HG02943 (cell line): ENCODE results near the gene NELFA.
"Not testable (repeated sequence)": the region's sequence is repeated elsewhere in the genome, so short reads cannot be mapped to it uniquely, and the experiment has no call there.

ENCODE experiments used
- ATAC-seq: cut with Tn5 transposase; IDR thresholded peaks from one replicate; pipeline ENCODE4 v1.9.1; 2021; ENCODE audit warnings: mild to moderate bottlenecking, low read depth, moderate library complexity; ENCODE audit not compliant: unreplicated experiment

The NELFA gene

DNA sequence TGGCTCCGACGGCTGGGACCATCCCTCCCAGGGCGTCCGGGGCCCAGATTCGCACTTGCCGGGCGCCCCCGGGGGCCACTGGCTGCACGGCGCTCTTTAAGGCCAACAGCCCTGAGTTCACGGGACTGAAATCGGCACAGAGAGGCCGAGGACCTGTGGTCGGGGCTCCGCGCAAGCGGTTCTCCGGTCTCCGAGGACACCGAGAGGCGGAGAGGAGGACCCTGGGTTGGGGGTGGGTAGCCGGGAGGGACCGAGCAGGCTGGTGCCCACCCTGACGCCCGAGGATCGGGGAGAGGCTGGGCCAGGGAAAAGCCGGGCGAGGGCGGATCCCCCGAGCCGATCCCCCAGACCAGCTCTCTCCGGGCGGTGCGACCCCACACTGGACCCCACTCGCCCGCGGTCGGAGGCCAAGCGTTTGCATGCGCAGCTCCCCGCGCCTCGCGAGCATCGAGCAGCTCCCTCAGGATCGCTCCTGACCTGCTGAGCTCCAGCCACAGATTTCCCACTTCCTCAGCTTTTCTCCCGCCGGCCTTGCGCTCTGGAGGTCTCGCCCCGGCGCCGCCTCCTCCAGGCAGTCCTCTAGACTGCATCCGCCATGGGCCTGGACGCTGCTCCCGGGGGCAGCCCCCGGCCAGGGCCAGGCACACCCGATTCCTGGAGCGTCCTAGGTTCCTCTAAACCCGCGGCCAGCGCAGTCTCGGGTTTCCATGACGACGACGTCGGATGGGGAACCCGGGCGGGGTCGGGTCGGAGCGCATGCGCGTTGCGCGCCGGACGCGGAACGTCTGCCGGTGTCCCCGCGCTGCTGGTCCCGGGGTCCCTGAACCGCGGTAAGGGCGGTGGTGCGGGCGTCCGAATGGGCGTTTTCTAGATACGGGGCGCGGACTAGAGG is 32.7 kb upstream of the NELFA start:
- no peak for ATAC-seq

DNA sequence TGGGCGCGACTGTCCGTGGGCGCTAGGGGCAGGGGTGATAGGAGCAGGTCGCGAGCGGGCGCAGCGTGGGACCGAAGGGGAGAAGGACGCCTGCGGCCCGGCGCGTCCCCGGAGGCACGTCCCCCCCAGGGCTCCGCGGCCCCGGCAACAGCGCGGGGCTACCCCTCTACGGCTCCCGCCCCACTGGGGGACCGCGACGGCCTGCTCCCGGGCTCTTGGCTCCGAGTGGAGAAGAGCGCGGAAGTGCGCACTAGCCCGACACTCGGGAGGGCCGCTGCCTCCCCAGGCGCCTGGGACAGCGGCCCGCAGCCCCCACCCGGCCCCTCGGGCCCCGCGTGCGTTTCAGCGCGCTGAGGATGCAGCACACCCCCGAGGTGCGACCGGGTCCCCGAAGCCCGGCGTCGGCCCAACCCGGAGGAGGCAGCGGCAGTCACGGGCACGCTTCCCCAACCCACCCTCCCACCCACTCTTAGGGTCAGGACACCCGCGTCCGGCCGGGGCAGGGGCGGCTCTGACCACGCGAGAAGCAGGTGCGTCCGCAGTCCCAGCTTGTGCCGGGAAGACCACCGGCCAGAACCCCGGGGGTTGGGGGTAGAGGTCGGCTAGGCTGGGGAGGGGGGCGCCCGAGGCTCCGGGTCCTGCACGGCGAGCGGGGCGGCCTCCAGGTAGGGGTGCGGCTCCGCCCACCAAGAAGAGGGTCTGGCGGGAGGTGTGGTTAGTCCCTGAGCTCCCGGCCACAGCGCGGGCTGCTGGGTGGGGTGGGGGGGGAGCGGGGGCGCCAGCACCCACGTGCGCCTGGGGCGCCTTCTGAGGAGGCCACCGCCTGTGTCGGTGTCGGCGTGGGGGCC is 31.8 kb upstream of the NELFA start:
- no peak for ATAC-seq

DNA sequence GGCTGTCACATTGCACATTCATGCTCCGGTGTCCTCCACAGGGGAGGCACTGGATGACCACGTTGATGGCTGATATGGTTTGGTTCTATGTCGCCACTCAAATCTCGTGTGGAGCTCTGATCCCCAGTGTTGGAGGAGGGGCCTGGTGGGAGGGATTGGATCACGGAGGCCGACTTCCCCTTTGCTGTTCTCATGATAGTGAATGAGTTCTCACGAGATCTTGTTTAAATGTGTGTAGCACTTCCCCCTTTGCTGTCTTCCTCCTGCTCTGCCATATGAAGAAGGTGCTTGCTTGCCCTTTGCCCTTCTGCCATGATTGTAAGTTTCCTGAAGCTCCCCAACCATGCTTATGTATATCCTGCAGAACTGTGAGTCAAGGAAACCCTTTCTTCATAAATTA is 28.1 kb upstream of the NELFA start:
- ATAC-seq: no peak

DNA sequence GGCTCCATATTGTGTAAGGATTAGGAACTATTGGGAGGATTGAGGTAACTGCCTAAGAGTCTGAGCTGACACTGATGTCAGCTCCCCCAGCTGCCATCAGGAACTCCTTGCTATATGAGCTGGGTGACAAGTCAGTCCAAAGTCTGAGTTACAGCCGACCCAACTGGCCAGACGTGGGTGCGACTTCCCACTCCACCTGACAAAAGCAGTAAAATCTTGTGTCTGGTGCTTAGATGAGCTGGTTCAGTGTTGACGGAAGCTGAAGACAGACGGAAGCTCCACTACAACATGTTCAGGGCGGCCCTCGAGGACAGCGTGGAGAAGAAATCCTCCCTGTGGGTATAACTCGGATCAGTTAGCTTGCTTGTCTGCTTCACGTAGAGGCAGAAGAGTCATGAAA is 27.6 kb upstream of the NELFA start:
- no peak for ATAC-seq

DNA sequence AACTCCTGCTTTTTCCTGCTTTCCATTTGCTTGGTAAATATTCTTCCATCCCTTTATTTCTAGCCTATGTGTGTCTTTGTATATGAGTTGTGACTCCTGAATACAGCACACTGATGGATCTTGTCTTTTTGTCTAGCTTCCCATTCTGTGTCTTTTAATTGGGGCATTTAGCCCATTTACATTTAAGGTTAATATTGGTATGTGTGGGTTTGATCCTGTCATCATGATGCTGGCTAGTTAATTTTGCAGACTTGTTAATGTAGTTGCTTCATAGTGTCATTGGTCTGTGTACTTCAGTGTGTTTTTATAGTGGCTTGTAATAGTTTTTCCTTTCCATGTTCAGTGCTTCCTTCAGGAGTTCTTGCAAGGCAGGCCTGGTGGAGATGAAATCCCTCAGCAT is 22.4 kb upstream of the NELFA start:
- ATAC-seq: not testable (repeated sequence)

- not testable (repeated sequence) for ATAC-seq
Measured at GRCh38 chr4:2027120-2027519, 18.3 kb upstream of the NELFA start.

- ATAC-seq: no peak
Measured at GRCh38 chr4:2025817-2026216, 17.0 kb upstream of the NELFA start.

DNA sequence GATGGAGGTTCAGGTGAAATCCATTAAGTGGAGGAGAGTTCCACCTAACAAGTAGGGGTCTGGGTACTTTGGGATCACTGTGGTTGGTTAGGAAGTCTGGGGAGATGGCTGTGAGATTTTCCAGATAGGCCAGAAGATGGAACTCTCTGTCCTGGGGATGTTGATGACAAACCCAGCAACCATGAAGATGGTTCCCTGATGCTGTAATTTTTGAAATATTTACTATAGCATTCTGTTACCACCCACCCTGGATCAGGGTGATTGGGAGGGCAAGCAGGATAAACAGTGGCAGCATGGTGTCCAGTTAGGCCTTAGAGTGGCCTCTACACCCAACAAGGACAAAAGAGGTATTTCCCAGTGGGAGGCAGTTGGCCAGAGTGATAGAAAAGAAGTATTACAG is 15.9 kb upstream of the NELFA start:
- ATAC-seq: no peak

- ATAC-seq: not testable (repeated sequence)
Measured at GRCh38 chr4:2021358-2022018, 12.7 kb upstream of the NELFA start.

DNA sequence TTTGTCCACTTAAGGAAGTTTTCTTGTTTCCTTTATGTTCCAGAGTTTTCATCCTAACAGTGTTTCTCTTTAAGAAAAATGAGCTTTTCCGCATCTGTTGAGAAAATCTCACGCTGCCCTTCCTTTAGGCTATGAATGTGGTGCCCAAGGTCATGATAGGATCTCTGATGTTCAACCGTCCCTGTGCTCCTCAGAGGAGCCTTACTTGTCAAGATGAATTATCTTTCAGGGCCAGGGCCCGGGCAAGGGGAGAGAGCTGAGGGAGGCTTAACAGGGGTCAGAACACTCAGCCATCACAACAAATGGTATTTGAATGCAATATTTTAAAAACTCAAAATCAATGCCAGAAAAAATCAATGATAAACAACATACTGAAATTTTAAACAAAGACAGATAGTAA is 6.2 kb upstream of the NELFA start:
- ATAC-seq: no peak

- no peak for ATAC-seq
Measured at GRCh38 chr4:2011583-2011982, 2.8 kb upstream of the NELFA start.

- peak; percentile 13 for ATAC-seq
Measured at GRCh38 chr4:2009651-2010233, 968 bp upstream of the NELFA start.

DNA sequence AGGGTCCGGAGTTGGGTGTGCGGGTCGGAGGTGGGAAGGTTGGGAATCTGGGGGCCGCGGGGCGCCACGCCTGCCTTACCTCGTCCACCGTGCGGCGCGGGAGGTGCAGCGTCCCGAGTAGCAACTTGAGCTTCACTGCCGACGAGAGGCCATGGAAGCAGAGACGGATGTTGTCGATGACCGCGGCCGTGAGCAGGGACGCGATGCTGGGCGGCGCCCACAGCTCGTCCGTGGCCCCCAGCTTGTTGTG is 178 bp downstream of the NELFA start:
- ATAC-seq: no peak

- no peak for ATAC-seq
Measured at GRCh38 chr4:2007804-2008670, 737 bp downstream of the NELFA start.

- no peak for ATAC-seq
Measured at GRCh38 chr4:2006956-2007653, 1.7 kb downstream of the NELFA start.

GRCh38 chr4:2006367-2006766 is 2.4 kb downstream of the NELFA start:
- no peak for ATAC-seq

- ATAC-seq: not testable (repeated sequence)
Measured at GRCh38 chr4:2003361-2003760, 5.4 kb downstream of the NELFA start.

DNA sequence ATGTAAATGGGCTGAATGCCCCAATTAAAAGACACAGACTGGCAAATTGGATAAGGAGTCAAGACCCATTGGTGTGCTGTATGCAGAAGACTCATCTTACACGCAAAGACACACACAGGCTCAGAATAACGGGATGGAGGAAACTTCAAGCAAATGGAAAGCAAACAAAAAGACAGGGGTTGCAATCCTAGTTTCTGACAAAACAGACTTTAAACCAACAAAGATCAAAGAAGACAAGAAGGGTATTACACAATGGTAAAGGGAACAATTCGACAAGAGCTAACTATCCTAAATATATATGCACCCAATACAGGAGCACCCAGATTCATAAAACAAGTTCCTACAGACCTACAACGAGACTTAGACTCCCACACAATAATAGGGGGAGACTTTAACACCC is 9.5 kb downstream of the NELFA start:
- not testable (repeated sequence) for ATAC-seq

GRCh38 chr4:1998296-1998695 is 10.5 kb downstream of the NELFA start:
- ATAC-seq: no peak
